Stomach (tissue), 4 donors: ENCODE measurements around the gene PIM2.

ENCODE experiments used
- EP300 ChIP-seq: sonication (generic); formaldehyde crosslinking; IDR thresholded peaks from one replicate; pipeline ENCODE4 v1.6.1; 2017; ENCODE audit warnings: antibody characterized with exemption
- POLR2A ChIP-seq, 4 donors: fragments of 450-650 bp; IDR thresholded peaks; one replicate each; pipeline ENCODE4 v1.6.1; 2016; ENCODE audit warnings: antibody characterized with exemption in 4 of 4, control low read depth in 2 of 4, mild to moderate bottlenecking in 1 of 4, moderate library complexity in 1 of 4
- POLR2AphosphoS5 ChIP-seq, 3 donors: sonication (generic); formaldehyde crosslinking; IDR thresholded peaks; one replicate each; pipeline ENCODE4 v1.6.1; 2016; ENCODE audit warnings: antibody characterized with exemption in 3 of 3
- TF ChIP-seq, protein P1 (sequence below), 7 experiments: fragments of 450-650 bp in 4 of 7; fragments of 200-600 bp in 3 of 7; sonication (generic) in 3 of 7; IDR thresholded peaks; one replicate each; pipeline ENCODE4 v1.5.1; 2016 to 2019; ENCODE audit warnings: antibody characterized with exemption in 7 of 7, control low read depth in 2 of 7, mild to moderate bottlenecking in 1 of 7

GRCh38 chrX:48908600-48908999 lies 10.2 kb downstream of the PIM2 start:
- TF ChIP-seq, protein P1, sequence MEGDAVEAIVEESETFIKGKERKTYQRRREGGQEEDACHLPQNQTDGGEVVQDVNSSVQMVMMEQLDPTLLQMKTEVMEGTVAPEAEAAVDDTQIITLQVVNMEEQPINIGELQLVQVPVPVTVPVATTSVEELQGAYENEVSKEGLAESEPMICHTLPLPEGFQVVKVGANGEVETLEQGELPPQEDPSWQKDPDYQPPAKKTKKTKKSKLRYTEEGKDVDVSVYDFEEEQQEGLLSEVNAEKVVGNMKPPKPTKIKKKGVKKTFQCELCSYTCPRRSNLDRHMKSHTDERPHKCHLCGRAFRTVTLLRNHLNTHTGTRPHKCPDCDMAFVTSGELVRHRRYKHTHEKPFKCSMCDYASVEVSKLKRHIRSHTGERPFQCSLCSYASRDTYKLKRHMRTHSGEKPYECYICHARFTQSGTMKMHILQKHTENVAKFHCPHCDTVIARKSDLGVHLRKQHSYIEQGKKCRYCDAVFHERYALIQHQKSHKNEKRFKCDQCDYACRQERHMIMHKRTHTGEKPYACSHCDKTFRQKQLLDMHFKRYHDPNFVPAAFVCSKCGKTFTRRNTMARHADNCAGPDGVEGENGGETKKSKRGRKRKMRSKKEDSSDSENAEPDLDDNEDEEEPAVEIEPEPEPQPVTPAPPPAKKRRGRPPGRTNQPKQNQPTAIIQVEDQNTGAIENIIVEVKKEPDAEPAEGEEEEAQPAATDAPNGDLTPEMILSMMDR (IDR thresholded peaks at IDR 0.05) = no peak
- TF ChIP-seq POLR2A (IDR thresholded peaks at IDR 0.05) = no peak
- no peak for TF ChIP-seq POLR2AphosphoS5 (IDR thresholded peaks at IDR 0.05)
- no peak for TF ChIP-seq EP300
